Measurements from ENCODE around the gene SPHKAP.

The SPHKAP gene

DNA sequence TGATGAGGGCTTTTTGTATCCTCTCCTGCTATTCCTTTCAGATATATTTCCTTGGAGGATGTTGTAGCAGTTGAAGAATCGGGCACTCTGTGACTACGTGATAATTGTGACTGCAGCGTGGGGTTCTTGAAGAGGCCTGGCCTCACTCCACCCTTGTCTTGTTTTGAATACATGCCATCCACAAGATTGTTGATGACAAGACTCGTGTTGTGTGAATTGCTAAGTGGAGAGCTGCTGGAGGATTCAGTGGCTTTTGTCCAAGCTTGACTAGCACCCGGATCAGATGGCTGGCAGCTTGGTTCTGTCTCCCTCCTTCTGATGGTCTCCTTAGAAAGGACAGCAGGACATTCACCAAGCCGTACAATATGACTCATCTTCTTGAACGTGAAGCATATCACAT is 163.2 kb downstream of the SPHKAP start:
- POLR2A ChIA-PET (ENCODE audit: low non-redundant PET) = no interaction called here
- no peak for DNase-seq (ENCODE audit: low spot score)
- TF ChIP-seq, protein P1, sequence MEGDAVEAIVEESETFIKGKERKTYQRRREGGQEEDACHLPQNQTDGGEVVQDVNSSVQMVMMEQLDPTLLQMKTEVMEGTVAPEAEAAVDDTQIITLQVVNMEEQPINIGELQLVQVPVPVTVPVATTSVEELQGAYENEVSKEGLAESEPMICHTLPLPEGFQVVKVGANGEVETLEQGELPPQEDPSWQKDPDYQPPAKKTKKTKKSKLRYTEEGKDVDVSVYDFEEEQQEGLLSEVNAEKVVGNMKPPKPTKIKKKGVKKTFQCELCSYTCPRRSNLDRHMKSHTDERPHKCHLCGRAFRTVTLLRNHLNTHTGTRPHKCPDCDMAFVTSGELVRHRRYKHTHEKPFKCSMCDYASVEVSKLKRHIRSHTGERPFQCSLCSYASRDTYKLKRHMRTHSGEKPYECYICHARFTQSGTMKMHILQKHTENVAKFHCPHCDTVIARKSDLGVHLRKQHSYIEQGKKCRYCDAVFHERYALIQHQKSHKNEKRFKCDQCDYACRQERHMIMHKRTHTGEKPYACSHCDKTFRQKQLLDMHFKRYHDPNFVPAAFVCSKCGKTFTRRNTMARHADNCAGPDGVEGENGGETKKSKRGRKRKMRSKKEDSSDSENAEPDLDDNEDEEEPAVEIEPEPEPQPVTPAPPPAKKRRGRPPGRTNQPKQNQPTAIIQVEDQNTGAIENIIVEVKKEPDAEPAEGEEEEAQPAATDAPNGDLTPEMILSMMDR (conservative IDR thresholded peaks at IDR 0.05; ENCODE audit: low read depth) = no peak
- CTCF ChIA-PET = no interaction called here
- H3K27ac ChIP-seq = no peak overlapping the region

DNA sequence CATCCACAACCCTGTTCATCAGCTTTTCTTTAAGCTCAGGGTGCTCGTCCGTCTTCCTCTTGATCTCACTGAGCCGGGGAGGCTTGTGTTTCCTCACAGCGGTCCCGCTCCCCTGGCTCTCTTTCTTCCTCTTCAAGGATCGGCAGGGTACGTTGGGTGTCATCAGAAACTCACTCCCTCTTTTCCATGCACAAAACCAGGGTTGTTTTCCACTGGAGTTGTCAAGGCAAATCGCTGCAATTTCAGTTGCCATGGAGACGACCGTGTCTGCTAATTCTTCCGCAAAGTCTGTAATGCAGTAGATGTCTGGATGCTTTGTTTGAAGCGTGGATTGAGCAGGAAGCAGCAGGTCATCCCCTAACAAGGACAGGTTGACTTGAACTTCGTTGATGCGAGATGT is 163.7 kb downstream of the SPHKAP start:
- ChIA-PET POLR2A (ENCODE audit: low non-redundant PET) (no interaction called here), CTCF (no interaction called here)
- no peak for DNase-seq (ENCODE audit: low spot score)
- H3K27ac ChIP-seq = no peak overlapping the region
- TF ChIP-seq, protein P1 (conservative IDR thresholded peaks at IDR 0.05; ENCODE audit: low read depth) = no peak

DNA sequence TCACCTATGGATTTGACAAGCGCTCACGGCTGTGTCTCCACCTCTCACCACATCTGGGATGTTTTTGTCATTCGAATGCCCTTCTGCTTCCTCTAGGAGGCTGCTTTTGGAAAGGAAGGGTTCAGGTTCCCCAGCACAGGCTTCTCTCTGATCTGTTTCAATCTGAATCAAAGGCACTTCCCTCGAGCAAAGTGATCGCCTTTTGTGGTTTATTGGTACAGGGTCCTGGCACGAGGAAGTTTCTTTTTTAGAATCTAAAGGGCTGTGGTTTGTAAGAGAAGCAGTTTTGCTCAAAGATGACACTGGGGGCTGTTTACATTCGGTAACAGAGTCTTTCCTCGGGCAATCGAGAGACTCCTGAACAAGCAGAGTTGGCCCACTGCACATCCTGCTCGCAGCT is 165.1 kb downstream of the SPHKAP start:
- ChIA-PET CTCF (no interaction called here), POLR2A (ENCODE audit: low non-redundant PET) (no interaction called here)
- DNase-seq (ENCODE audit: low spot score) = no peak
- TF ChIP-seq, protein P1 (conservative IDR thresholded peaks at IDR 0.05; ENCODE audit: low read depth) = no peak
- no peak overlapping the region for H3K27ac ChIP-seq

DNA sequence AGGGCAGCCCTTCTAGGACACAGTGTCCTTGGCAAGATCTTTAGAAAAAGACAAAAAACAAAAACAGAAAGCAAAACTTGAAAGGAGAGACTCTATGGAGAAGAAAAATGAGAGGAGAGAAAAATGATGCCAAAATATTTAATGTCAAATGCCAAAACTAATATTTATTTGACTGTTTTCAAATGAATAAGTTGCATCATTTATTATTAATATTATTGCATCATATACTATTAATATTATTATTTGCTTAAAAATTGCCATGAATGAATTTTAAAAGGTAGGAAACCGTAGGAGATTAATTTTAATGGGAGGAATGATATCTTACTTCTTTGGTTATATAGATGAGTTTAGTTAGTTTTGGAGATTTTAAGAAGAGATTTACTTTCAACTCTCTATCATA is 165.7 kb downstream of the SPHKAP start:
- ChIA-PET CTCF (no interaction called here), POLR2A (ENCODE audit: low non-redundant PET) (no interaction called here)
- H3K27ac ChIP-seq = no peak overlapping the region
- TF ChIP-seq, protein P1 (conservative IDR thresholded peaks at IDR 0.05; ENCODE audit: low read depth) = no peak
- no peak for DNase-seq (ENCODE audit: low spot score)

DNA sequence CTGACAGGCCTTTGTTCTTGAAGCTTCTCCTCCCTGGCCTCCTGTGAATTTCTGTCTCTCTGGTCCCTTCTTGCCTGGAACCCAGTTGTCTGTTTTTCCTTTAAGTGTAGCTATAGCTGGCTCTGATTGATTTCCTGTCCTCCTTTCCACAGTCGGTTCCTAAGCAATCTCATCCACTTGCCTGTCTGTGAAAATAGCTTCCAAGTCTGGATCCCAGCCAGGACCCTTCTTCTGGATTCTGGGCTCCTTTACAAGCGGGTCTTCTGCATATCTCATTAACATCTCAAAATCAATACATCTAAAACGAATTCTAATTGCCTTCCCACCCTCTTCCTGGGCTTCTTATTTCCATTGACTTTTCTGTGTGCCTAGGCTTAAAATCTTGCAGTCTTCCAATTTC is 185.1 kb downstream of the SPHKAP start:
- CTCF ChIA-PET = no interaction called here
- TF ChIP-seq, protein P1 (conservative IDR thresholded peaks at IDR 0.05; ENCODE audit: low read depth) = no peak
- POLR2A ChIA-PET (ENCODE audit: low non-redundant PET) = no interaction called here
- H3K27ac ChIP-seq = no peak overlapping the region
- no peak for DNase-seq (ENCODE audit: low spot score)

DNA sequence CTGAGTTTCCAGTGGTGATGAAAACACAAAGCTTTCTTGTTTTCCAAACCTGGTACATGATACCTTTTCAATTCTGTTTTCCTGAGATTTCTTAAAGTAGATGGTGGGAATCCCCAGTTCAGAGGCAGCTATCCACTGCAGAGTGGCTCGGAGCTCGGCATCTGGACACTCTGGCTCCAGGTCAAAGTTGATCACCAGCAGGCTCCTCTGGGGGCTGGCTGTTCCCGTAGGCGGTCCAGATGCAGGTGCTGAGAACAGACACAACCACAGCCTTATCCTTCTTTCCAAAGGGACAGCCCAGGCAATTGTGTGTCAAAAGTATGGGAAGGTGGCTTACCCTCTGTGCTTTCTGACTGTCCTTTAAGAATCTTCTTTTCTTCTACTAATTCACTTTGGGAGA is 190.6 kb downstream of the SPHKAP start:
- ChIA-PET CTCF (no interaction called here), POLR2A (ENCODE audit: low non-redundant PET) (no interaction called here)
- TF ChIP-seq, protein P1 (conservative IDR thresholded peaks at IDR 0.05; ENCODE audit: low read depth) = no peak
- no peak for DNase-seq (ENCODE audit: low spot score)
- no peak overlapping the region for H3K27ac ChIP-seq

DNA sequence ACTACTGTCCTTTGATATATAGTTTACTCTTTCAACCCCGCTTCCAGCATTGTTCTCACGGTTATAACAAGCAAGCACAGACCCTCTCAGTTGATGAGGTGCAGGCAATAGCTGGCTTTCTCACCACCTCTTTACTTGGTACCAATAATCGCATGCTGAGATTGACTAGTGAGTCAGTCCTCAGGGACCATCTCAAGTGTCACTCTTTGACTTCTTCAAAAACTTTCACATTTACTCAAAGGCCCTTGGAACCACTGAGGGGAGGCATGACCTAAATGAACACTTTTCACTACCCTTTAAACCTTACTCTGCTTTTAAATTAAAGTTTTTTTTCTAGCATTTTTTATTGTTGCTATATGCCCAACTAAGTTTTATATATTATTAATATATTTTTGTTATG is 208.2 kb downstream of the SPHKAP start:
- TF ChIP-seq, protein P1 (conservative IDR thresholded peaks at IDR 0.05; ENCODE audit: low read depth) = no peak
- ChIA-PET POLR2A (ENCODE audit: low non-redundant PET) (no interaction called here), CTCF (interaction anchor here (0.6 kb wide), 1 partner anchor 164 kb away, joined by 7 read pairs; no protein-coding TSS in a partner anchor)
- no peak for DNase-seq (ENCODE audit: low spot score)
- H3K27ac ChIP-seq = no peak overlapping the region
